Nephron (organoid): Measurements from ENCODE around the gene PTPRG.

Experiments
- H3K27ac Mint-ChIP-seq, 3 experiments: 2 replicates each; pipeline ENCODE4 v1.8.0; 2020; ENCODE audit warnings: mixed read lengths in 3 of 3, mild to moderate bottlenecking in 2 of 3, moderate library complexity in 1 of 3
- H3K27me3 Mint-ChIP-seq: 2 replicates; pipeline ENCODE4 v1.8.0; 2021; ENCODE audit warnings: low read depth, mild to moderate bottlenecking, moderate library complexity, mixed read lengths
- H3K36me3 Mint-ChIP-seq: 2 replicates; pipeline ENCODE4 v1.8.0; 2020; ENCODE audit warnings: low read depth, mixed read lengths
- H3K4me1 Mint-ChIP-seq: 2 replicates; pipeline ENCODE4 v1.8.0; 2020; ENCODE audit warnings: mixed read lengths
- H3K4me3 Mint-ChIP-seq, 3 experiments: 2 replicates each; pipeline ENCODE4 v1.8.0; 2020; ENCODE audit warnings: mild to moderate bottlenecking in 3 of 3, mixed read lengths in 3 of 3, moderate library complexity in 2 of 3
- H3K9me3 Mint-ChIP-seq: 2 replicates; pipeline ENCODE4 v1.8.0; 2020; ENCODE audit warnings: mixed read lengths
- CTCF ChIP-seq, 3 experiments: fragments of 200-600 bp; sonication (generic); IDR thresholded peaks; one replicate each; pipeline ENCODE4 v1.5.0; 2021; ENCODE audit warnings: antibody characterized with exemption in 3 of 3; ENCODE audit not compliant: unreplicated experiment in 3 of 3

The PTPRG gene

GRCh38 chr3:61996366-61996765 lies 435.0 kb downstream of the PTPRG start:
- no peak overlapping the region for H3K27ac Mint-ChIP-seq

GRCh38 chr3:61997101-61997500 lies 435.7 kb downstream of the PTPRG start:
- H3K27me3 Mint-ChIP-seq = no peaks in the 10 kb centered on the region
- H3K4me1 Mint-ChIP-seq = no peaks in the 10 kb centered on the region
- H3K4me3 Mint-ChIP-seq = no peak overlapping the region
- H3K27ac Mint-ChIP-seq = no peak overlapping the region
- H3K36me3 Mint-ChIP-seq = peaks cover 7% of the 10 kb centered on the region
- no peak for TF ChIP-seq CTCF (IDR thresholded peaks at IDR 0.05; ENCODE audit: unreplicated experiment in 3 of 3)
- no peaks in the 10 kb centered on the region for H3K9me3 Mint-ChIP-seq

More at GRCh38 chr3:61996366-61996765, 435.0 kb downstream of the PTPRG start:
- Mint-ChIP-seq H3K27me3 (no peaks in the 10 kb centered on the region), H3K4me1 (no peaks in the 10 kb centered on the region), H3K4me3 (no peak overlapping the region), H3K9me3 (no peaks in the 10 kb centered on the region), H3K36me3 (peaks cover 14% of the 10 kb centered on the region)
- TF ChIP-seq CTCF (IDR thresholded peaks at IDR 0.05; ENCODE audit: unreplicated experiment in 3 of 3) = no peak

GRCh38 chr3:62003835-62004234 lies 442.5 kb downstream of the PTPRG start:
- peaks cover 7% of the 10 kb centered on the region for H3K4me1 Mint-ChIP-seq
- H3K4me3 Mint-ChIP-seq = no peak overlapping the region
- no peaks in the 10 kb centered on the region for H3K27me3 Mint-ChIP-seq
- H3K27ac Mint-ChIP-seq = no peak overlapping the region
- TF ChIP-seq CTCF (IDR thresholded peaks at IDR 0.05; ENCODE audit: unreplicated experiment in 3 of 3) = no peak
- no peaks in the 10 kb centered on the region for H3K9me3 Mint-ChIP-seq
- peaks cover 35% of the 10 kb centered on the region for H3K36me3 Mint-ChIP-seq

GRCh38 chr3:62007036-62007435 lies 445.7 kb downstream of the PTPRG start:
- Mint-ChIP-seq H3K27ac (peak overlapping the region in 2 of 3 experiments; percentile 43 to 46), H3K36me3 (peaks cover 54% of the 10 kb centered on the region), H3K9me3 (no peaks in the 10 kb centered on the region), H3K27me3 (no peaks in the 10 kb centered on the region), H3K4me3 (no peak overlapping the region), H3K4me1 (peaks cover 7% of the 10 kb centered on the region)
- TF ChIP-seq CTCF (IDR thresholded peaks at IDR 0.05; ENCODE audit: unreplicated experiment in 3 of 3) = no peak

GRCh38 chr3:62010989-62011388 lies 449.6 kb downstream of the PTPRG start:
- H3K36me3 Mint-ChIP-seq = peaks cover 32% of the 10 kb centered on the region
- H3K27ac Mint-ChIP-seq = no peak overlapping the region
- no peaks in the 10 kb centered on the region for H3K9me3 Mint-ChIP-seq
- H3K4me1 Mint-ChIP-seq = peaks cover 21% of the 10 kb centered on the region
- no peak for TF ChIP-seq CTCF (IDR thresholded peaks at IDR 0.05; ENCODE audit: unreplicated experiment in 3 of 3)
- H3K27me3 Mint-ChIP-seq = no peaks in the 10 kb centered on the region
- H3K4me3 Mint-ChIP-seq = no peak overlapping the region

- Mint-ChIP-seq H3K4me1 (peaks cover 21% of the 10 kb centered on the region), H3K36me3 (peaks cover 32% of the 10 kb centered on the region), H3K4me3 (no peak overlapping the region), H3K27ac (no peak overlapping the region), H3K9me3 (no peaks in the 10 kb centered on the region), H3K27me3 (no peaks in the 10 kb centered on the region)
- TF ChIP-seq CTCF (IDR thresholded peaks at IDR 0.05; ENCODE audit: unreplicated experiment in 3 of 3) = no peak
Observed at GRCh38 chr3:62011666-62012065, 450.3 kb downstream of the PTPRG start.
